ENCODE data around the gene VAV2.

The VAV2 gene

GRCh38 chr9:133890583-133890982 lies 101.5 kb downstream of the VAV2 start:
- DNase-seq (ENCODE audit: low read depth) = no peak

DNA sequence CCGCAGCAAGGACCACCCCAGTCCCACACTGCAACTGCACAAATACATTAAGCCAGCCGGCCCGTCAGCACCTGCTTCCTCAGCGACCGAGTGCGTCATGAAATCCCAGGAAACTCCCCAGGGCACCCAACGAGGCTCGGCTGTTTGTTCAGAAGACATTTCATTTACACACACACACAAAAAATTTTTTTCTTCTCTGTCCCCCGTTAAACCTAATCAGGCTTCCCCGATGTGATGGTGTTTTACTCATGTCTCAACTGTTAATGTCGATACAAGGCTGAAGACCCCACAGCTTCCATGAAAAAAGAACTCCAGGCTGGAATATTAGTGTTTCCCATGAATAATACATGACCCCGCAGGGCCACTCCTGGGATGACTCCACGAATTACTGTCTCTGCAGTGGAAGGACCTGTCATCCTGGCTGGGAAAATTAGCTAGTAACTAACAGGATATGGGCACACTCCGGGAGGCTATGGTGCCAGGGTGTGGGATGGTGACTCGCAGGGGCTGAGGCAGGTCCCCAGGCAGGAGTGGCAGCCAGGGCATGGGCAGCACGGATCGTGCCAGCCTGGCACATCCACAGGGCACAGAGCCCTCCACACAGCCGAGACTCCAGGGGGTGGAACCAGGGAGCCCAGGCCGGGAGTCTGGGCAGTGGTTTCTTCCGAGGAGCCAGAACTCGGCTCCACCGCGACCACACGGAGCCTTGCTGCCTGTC lies 102.4 kb downstream of the VAV2 start:
- DNase-seq (ENCODE audit: low read depth) = peak; percentile 60

- DNase-seq (ENCODE audit: low read depth) = no peak
Measured at GRCh38 chr9:133888809-133889491, 103.2 kb downstream of the VAV2 start.

DNA sequence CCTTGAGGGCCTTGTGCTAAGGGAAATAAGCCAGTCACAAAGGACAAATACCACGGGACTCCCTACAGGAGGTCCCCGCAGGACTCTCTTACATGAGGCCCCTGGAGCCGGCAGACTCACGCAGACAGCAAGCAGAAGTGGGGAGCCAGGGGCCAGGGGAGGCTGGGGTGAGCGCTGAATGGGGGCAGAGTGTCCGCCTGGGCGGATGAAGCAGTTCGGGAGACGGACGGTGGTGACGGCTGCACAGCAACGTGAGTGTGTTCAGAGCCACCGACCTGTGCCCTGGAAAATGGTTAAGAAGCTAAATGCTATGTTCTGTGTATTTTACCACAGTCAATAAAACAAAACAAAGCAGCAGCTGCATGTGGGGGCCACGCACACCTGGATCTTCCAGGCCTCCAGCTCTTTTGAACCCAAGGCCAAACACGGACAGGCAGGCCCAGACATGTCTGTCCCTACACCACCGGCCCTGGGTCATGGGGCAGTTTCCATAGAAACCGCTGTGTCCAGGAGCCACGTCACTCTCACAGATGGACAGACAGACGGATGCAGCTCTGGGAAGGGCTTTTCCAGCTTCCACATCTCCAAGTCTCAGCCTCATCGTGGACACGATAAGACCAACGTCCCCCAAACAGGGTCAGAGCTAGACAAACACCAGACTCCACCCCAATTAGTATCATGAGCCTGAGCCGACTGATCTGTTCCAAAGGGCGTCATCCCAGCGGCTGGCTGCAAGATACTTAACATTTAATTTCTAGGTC lies 103.9 kb downstream of the VAV2 start:
- no peak for DNase-seq (ENCODE audit: low read depth)

GRCh38 chr9:133887540-133888047 lies 104.5 kb downstream of the VAV2 start:
- no peak for DNase-seq (ENCODE audit: low read depth)

DNA sequence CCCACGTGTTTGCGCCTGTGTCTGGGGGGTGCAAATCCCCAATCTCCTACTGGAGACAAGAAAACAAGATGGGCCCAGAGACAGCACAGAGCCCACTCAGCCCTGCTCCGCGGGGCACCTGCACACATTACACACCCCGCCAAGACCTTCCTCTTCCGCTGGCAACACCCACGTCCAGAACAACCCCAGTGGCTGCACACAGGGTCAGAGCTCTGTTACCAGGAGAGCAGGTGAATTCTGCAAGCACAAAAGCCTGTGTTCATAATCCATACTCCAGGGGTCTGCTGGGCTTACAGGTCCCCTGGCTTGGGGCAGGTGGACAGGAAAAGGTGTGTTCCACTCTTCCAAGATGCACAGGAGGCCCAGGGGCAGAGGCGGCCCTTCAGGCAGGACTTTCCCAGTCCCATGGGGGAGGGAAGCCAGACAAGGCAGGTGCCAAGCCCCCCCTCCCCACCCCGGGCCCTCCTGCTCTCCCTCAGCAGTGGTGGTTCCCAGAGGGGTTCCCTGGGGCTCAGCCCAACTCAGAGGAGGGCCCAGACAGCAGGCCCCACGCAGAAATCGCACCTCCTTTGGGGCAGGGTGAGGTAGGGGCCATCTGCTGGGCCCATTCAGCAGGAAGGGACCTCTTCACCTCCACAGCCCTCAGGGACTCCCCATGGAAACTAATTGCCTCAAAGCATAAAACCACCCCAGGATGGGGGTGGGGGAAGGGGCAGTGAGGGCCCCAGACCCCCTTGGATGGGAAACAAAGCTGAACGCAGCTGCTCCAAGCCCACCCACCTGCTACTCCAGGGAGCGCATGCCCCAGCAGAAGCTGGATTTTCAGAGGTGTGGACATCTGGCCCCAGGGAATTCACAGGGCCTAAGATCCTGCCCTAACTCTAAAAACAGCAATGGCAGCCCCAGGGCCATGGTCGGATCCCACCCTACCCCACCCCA lies 105.3 kb downstream of the VAV2 start:
- DNase-seq (ENCODE audit: low read depth) = no peak

- DNase-seq (ENCODE audit: low read depth) = no peak
Measured at GRCh38 chr9:133884907-133885744, 107.0 kb downstream of the VAV2 start.

- DNase-seq (ENCODE audit: low read depth) = no peak
Measured at GRCh38 chr9:133882849-133883755, 109.0 kb downstream of the VAV2 start.

GRCh38 chr9:133881671-133882381 lies 110.3 kb downstream of the VAV2 start:
- DNase-seq (ENCODE audit: low read depth) = no peak

- no peak for DNase-seq (ENCODE audit: low read depth)
Measured at GRCh38 chr9:133880851-133881661, 111.1 kb downstream of the VAV2 start.

- no peak for DNase-seq (ENCODE audit: low read depth)
Measured at GRCh38 chr9:133880136-133880535, 112.0 kb downstream of the VAV2 start.

DNA sequence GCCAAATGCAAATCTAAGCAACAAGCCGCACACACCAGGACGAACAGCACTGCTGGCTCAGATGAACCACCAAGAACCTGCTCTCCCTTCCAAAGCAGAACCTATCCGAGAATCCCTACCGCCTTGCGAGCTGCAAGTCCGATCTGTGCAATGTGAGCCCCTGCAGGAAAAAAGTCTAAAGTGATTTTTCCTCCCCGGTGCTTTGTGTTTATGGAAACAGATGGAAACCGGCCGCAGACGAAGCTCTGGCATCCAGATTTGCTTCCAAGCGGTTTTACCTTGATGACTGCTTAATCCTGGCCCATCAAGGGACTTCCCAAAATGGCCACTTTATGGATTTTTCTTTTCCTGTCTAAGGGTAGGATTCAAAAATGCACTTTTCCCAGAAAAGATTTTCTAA lies 112.5 kb downstream of the VAV2 start:
- no peak for DNase-seq (ENCODE audit: low read depth)

DNA sequence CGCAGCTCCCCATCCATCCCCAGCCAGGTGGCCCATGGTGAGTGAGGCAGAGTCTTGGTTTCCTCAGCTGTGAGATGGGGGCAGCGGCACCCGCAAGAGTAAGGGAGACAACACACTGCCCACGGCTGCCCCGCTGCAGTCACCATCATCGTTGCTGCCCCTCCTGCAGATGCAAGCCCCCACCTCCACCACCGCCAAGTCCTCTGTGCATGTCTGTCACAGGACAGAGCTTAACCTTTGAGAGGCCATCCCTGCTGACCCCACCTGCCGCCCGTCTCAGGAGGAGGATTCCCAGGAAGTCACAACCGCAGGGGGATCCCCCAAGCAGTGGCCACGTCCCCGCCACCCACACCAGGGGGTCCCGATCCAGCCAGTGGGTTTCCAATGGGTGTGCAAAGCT lies 113.7 kb downstream of the VAV2 start:
- no peak for DNase-seq (ENCODE audit: low read depth)

DNA sequence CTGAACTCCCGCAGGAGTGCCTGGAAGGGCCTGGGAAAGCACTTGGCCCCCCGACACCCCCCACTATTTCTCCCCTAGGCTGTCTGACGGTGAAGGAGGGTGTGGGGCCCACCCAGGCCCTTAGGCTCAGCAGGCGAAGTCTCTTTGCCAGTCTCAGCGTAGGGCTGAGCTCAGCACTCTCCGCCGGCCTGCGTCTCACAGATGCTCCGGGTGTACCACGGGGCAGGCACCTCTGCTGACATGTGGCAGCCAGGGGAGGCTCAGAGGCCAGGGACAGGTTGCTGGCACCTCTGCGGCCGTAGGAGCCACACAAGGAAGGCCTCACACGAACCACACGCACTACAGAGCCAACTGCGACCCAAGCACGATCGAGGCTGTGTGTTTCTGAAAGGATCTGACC lies 114.2 kb downstream of the VAV2 start:
- DNase-seq (ENCODE audit: low read depth) = no peak

DNA sequence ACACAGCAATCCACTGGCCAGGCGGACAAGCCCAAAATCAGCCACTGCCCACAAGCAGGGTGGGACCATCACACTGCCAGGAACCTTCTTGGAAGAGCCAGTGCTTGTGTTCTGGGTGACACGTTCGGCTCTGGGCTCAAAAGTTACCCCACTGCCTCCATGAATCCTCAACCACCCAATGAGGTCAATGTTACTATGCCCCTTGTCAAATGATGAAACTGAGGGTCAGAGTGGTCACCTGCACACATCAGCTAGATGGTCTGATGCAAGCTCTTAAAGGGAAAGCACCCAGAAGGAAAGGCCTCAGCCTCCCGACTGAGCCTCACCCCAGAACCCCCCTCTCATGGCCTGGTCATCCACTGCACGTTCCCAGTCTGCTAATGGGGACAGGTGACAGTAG lies 114.8 kb downstream of the VAV2 start:
- no peak for DNase-seq (ENCODE audit: low read depth)

- DNase-seq (ENCODE audit: low read depth) = no peak
Measured at GRCh38 chr9:133876836-133877235, 115.3 kb downstream of the VAV2 start.

DNA sequence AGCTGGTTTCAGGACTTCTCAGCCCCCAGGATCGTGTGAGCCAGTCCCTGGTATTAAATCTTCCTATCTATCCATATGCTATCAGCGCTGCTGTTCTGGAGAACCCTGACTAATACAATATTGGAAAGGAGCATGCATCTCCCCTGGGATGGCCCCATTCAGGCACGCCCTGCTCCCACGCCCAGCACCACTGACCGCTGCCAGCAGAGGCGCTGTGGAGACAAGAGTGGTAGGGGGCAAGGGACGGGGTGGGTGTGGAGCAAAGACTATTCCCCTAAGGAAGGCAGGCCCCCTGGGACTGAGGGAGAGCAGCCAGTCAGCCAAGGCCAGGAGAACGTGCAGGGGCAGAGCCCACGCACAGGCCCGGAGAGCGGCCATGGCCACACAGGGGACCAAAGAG lies 116.0 kb downstream of the VAV2 start:
- no peak for DNase-seq (ENCODE audit: low read depth)

- peak; percentile 13 for DNase-seq (ENCODE audit: low read depth)
Measured at GRCh38 chr9:133875131-133875530, 117.0 kb downstream of the VAV2 start.

Measured in ELR (cell line).